ENCODE data around the gene FASN.

The FASN gene

DNA sequence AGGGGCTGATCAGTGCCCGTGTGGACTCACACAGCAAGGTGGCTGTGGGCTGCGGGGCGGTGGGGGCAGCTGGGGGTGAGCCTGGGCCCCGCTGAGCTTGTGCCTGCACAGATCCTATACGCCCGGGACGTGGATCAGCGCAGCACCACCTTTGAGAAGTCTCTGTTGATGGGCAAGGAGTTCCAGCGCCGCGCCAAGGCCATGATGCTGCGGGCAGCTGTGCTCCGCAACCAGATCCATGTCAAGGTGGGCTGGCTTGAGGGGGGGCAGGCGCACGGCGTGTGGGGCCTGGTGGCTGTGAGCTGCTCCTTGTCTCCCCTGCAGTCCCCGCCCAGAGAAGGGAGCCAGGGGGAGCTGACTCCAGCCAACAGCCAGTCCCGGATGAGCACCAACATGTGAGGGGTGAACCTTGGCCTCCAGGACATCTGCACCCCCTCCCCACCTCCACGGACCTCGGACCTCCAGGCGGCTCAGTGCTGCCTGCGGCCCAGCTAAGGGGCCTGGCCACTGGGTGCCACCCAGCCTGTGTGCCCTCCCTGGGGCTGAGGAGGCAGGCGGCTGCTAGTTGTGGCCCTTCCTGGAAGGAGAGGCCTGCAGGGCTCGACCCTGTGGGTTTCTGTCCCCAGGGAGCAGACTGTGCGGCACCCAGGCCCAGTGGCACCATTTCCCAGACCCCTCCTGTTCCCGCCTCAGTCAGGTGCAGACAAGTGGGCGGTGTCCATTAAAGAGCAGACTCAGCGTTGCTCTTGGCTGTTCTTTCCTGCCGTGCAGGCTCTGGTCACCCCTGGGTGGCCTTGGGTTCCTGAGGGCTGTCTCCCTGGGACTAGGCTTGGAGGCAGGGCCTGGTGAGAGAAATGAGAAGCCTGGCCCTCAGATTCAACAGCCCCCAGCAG is 41.1 kb downstream of the FASN start:
- TF ChIP-seq JUND (IDR thresholded peaks at IDR 0.05; ENCODE audit: low read depth): no peak
- no peak for DNase-seq (ENCODE audit: low read depth in 1 of 2, low spot score in 1 of 2)
- in situ Hi-C loops (cut with HindIII; ENCODE audit: low pct_unique_long_range_greater_than_20kb, low sequenced_read_pairs): no loop called here

DNA sequence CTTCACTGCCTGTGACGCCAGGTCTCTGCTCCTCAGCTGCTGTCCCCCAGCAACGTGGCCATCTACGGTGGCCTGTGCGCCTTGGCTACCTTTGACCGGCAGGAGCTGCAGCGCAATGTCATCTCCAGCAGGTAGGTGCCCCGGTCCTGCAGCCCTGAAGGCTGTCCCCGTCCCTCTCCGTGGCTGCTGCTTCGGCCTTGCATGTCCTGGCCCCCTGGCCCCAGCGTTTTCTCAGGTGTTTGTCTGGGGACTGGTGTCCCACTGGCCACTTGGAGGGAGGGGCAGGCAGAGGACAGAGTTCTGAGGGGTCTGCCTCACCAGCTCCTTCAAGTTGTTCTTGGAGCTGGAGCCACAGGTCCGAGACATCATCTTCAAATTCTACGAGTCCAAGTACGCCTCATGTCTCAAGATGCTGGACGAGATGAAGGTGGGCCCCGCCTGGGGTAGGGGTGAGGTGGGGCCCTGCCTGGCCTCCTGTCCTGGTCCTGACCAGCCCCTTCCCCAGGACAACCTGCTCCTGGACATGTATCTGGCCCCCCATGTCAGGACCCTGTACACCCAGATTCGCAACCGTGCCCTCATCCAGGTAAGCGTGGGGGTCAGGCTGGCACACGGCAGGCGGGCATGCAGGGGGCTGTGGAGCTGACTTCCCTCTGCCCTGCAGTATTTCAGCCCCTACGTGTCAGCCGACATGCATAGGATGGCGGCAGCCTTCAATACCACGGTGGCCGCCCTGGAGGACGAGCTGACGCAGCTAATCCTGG is 41.9 kb downstream of the FASN start:
- in situ Hi-C loops (cut with HindIII; ENCODE audit: low pct_unique_long_range_greater_than_20kb, low sequenced_read_pairs): no loop called here
- TF ChIP-seq JUND (IDR thresholded peaks at IDR 0.05; ENCODE audit: low read depth): no peak
- no peak for DNase-seq (ENCODE audit: low read depth in 1 of 2, low spot score in 1 of 2)

DNA sequence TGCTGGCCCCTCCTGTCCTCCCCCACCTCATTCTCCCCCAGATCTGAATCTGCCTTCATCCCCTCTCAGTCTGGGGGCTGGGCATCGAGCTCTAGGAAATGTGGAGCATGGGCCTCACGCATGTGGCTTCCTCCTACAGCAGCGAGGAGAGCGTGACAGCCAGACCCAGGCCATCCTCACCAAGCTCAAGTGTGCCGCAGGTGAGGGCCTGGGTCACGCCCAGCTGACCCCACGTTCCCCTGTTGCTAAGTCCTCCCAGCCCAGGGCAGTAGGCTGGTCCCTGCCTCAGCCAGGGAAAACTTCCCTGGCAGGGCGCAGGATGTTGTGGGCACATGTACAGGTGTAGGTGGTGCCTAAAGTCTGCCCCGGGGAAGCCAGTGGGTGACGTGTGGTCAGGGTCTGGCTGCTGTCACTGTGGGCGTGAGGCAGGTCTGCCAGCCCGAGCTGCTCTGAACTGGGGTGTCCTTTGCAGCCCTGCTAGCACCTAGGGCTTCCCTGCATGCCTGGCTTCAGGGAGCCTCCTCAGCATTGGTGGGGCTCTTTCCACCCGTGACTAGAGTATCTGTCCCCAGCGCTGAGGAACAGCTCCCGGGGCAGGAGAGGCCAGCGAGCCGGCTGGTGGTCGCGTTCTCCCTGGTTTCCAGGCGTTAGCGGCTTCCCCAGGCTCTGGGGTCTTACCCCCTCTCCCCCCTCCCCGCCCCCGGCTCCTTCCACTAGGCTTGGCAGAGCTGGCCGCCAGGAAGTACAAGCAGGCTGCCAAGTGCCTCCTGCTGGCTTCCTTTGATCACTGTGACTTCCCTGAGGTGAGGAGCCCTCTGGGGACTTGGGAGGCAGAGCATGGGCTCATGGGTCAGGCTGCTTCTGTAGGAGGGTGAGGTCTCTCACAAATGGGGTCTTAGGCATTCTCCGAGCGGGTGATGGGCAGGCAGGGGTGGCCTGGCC is 42.7 kb downstream of the FASN start:
- in situ Hi-C loops (cut with HindIII; ENCODE audit: low pct_unique_long_range_greater_than_20kb, low sequenced_read_pairs): no loop called here
- TF ChIP-seq JUND (IDR thresholded peaks at IDR 0.05; ENCODE audit: low read depth): no peak
- DNase-seq (ENCODE audit: low read depth in 1 of 2, low spot score in 1 of 2): no peak

DNA sequence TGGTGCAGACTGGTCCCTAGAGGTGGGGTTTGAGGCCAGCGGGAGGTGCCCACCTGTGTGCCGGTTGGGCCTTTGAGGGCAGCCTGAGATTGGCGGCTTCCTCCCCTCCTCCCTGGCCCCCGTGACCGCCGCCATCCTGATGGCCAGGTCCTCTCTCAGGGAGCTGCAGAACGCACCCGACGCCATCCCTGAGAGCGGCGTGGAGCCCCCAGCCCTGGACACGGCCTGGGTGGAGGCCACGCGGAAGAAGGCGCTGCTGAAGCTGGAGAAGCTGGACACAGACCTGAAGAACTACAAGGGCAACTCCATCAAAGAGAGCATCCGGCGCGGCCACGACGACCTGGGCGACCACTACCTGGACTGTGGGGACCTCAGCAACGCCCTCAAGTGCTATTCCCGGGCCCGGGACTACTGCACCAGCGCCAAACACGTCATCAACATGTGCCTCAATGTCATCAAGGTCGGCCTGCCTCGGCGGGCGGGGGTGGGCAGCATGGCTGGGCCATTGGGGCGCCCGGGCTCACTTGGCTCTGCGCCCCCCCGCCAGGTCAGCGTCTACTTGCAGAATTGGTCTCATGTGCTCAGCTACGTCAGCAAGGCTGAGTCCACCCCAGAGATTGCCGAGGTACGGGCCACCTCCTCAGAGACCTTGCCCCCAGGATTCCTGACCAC is 43.5 kb downstream of the FASN start:
- in situ Hi-C loops (cut with HindIII; ENCODE audit: low pct_unique_long_range_greater_than_20kb, low sequenced_read_pairs): no loop called here
- no peak for DNase-seq (ENCODE audit: low read depth in 1 of 2, low spot score in 1 of 2)
- TF ChIP-seq JUND (IDR thresholded peaks at IDR 0.05; ENCODE audit: low read depth): no peak

DNA sequence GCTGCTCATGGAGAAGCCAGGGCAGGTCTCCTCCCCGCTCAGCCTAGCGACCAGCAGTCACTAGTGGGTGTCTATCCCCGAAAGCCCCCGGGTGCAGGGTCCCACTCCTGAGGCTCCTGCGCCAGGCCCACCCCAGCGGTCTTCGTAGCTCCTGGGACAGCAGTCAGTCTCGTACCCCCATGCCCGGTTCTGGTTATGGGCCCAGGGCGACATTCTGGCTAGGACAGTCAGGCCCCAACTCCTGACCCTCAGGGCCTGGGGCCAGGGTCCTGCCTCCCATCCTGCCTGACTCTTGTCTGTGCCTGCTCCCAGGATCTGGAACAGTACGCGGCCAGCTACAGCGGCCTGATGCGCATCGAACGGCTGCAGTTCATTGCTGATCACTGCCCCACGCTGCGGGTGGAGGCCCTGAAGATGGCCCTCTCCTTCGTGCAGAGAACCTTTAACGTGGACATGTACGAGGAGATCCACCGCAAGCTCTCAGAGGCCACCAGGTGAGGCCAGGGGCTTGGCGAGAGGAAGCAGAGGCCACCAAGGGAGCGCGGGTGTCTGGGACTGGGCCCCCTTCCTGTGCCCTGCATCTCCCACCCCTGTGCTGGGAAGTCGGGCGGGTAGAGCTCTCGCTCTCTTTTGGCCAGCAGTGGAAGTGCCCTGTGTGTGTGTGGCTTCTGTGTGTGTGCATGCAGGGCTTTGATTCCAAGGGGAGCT is 44.3 kb downstream of the FASN start:
- no peak for TF ChIP-seq JUND (IDR thresholded peaks at IDR 0.05; ENCODE audit: low read depth)
- in situ Hi-C loops (cut with HindIII; ENCODE audit: low pct_unique_long_range_greater_than_20kb, low sequenced_read_pairs): no loop called here
- no peak for DNase-seq (ENCODE audit: low read depth in 1 of 2, low spot score in 1 of 2)

DNA sequence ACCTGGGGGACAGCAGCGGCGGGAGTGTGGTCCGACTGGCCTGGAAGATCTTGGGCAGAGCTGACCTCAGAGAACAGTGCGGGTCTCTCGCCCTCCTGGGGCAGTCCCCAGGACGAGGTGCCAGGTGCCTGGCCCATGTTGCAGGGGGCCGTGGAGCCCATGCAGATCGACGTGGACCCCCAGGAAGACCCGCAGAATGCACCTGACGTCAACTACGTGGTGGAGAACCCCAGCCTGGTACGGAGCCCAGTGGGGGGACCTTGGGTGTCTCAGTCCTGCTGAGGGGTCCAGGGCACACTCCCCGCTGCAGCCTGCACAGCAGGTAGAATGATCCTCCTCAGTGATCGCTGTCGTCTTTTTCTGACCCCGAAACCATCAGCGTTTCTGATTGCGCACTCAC is 44.9 kb downstream of the FASN start:
- in situ Hi-C loops (cut with HindIII; ENCODE audit: low pct_unique_long_range_greater_than_20kb, low sequenced_read_pairs): no loop called here
- no peak for TF ChIP-seq JUND (IDR thresholded peaks at IDR 0.05; ENCODE audit: low read depth)
- DNase-seq (ENCODE audit: low read depth in 1 of 2, low spot score in 1 of 2): no peak

DNA sequence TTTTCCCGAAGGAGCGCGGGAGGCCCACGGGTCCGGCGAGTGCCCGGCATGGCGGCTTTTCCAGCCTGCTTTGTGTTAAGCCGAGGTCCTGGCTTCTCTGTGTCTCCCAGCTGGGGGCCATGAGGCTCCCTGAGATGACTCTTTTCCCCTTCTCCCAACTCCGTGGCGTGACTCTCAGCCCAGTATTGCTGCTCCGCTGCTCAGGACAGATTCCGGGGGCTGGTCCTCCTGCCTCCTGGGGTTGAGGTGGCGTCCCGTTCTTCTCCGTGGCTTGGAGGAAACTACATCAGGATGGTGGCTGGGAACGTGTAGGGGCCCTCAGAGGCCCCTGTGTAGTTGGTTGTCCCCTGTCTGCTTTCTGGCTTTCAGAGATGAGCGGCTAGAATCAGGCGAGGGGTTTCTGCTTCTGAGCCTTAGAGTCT is 45.4 kb downstream of the FASN start:
- in situ Hi-C loops (cut with HindIII; ENCODE audit: low pct_unique_long_range_greater_than_20kb, low sequenced_read_pairs): no loop called here
- DNase-seq (ENCODE audit: low read depth in 1 of 2, low spot score in 1 of 2): no peak
- TF ChIP-seq JUND (IDR thresholded peaks at IDR 0.05; ENCODE audit: low read depth): no peak

DNA sequence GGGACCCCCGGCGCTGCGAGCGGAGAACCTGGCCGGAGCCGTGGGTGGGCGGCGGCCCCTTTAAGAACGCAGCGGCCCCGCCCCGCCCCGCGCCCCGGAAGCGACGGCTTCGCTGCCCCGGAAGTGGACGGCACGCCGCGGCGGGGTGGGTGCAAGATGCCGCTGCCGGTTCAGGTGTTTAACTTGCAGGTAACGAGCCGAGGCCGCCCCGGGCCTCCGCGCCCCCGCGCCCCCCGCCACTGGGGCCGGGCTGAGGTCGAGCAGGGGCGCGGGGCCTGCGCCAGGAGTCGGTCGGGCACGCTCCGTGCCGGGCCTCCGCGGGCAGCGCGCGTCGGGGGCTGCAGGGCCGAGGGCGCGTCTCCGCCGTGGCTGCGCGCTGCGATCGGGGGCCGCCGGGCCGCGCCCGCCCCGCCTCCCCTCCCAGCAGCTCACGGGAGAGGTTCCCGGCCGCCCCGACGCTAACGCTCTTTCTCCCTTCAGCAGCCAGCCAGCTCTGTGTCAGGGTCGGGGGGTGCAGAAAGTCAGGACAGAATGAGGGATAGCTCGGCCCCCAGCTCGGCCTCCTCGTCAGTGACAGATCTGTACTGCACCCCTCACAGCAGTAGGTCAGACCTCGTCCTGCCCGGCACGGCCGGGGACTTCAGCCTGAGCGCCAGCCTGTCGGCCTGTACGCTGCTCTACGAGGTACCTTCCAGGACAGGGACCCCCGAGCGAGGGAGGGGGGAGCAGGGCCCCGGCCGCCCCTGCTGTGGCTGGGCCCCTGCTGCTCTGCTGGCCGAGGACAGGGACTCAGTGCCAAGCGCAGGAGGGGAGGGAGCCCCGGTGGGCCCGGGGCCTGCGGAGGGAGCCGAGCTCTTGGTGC is 46.0 kb downstream of the FASN start, which contains the start of the genes GPS1 and RFNG:
Gene GPS1, plus strand, starts transcription at position 123 of the 862 bp plus-strand sequence. Its CDS starts 34 bp downstream, at position 157.
Gene RFNG, minus strand, starts transcription at position 36 of the 862 bp plus-strand sequence. CDS start 45 bp downstream, outside the sequence.
- peak; percentile 83 to 97 for DNase-seq (ENCODE audit: low read depth in 1 of 2, low spot score in 1 of 2)
- in situ Hi-C loops (cut with HindIII; ENCODE audit: low pct_unique_long_range_greater_than_20kb, low sequenced_read_pairs): no loop called here
- no peak for TF ChIP-seq JUND (IDR thresholded peaks at IDR 0.05; ENCODE audit: low read depth)

DNA sequence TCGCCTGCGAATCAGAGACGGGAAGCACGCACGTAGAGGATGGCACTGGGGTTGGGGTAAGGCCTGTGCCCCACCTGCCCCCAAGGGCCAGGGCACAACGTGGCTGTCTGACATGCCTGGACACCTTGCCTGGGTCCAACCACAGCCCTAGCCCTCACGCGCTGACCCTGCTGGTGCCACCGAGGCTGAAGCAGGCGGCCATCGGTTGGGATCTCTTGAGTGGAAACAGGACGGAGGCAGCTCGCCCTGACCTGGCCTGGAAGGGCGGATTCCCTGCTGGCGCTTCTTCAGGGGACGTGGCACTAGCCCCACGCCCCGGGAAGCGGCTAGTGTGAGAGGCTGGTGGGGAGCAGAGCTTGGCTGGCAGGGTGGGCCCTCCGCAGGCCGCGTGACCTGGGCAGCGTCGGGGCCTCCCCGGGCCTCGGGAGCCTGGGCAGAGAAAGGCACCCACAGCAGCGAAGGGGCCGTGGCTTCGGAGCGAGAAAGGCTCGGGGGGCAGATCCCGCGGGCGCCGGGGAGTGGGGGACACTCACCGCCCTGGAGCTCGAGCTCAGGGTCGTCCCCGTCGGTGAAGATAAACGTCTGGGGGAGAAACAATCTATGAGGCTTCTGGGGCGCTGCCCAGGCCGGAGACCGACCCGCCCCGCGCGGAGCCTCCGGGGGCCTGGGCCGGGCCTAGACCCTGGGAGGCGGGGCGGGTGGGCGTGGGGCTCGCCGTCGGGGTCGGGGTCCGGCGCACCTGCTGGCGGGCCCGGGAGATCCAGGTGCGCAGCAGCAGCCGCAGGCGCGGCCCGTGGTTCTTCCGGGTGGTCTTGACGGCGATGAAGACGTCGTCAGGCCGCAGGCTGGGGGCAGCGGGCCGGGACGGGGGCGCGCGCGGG is 47.0 kb downstream of the FASN start:
- no peak for TF ChIP-seq JUND (IDR thresholded peaks at IDR 0.05; ENCODE audit: low read depth)
- no peak for DNase-seq (ENCODE audit: low read depth in 1 of 2, low spot score in 1 of 2)
- in situ Hi-C loops (cut with HindIII; ENCODE audit: low pct_unique_long_range_greater_than_20kb, low sequenced_read_pairs): no loop called here

All from T47D (cell line).